OCI-LY1 (cell line): Measurements from ENCODE around the gene CRAMP1.

Experiments used
- CTCF ChIP-seq: fragments of 200-600 bp; sonication (generic), shearing (Covaris generic); IDR thresholded peaks from 2 replicates; pipeline ENCODE4 v1.5.1; 2017; ENCODE audit warnings: mild to moderate bottlenecking, antibody characterized with exemption, low read length, moderate library complexity, mixed read lengths
- EZH2 ChIP-seq: fragments of 200-600 bp; sonication (generic), shearing (Covaris generic); IDR thresholded peaks from 2 replicates; pipeline ENCODE4 v1.8.0; 2017; ENCODE audit warnings: borderline replicate concordance, mixed run types, mild to moderate bottlenecking, antibody characterized with exemption, low read length, moderate library complexity, mixed read lengths

GRCh38 chr16:1653023-1653422, 40.9 kb downstream of the CRAMP1 start:
- TF ChIP-seq CTCF (no peak), EZH2 (no peak)
